Fibroblast of skin of right quadriceps (primary cell): ENCODE data around the gene PPFIA1.

Source experiments
- DNase-seq: peaks from one replicate; pipeline ENCODE4 v3.0.0-alpha.2; 2013

The PPFIA1 gene

DNA sequence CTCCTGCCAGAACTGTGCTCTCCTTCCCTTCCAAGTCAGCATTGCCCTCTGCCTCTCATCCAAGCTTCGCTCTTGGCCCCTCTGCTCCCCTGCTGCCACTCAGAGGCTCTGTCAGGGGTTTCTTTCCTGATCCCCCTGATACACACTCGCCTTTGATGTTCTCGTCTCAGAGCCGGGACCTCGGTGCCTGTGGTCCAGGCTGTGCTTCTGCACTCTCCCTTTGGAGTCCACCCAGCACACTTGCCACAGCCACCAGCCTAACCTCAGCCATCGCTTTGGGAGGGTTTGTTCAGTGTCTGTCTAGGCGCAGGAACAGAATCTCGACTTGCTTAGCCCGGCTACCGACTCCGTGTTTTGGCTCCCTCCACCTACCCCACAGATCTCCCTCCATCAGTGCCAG, 29.1 kb downstream of the PPFIA1 start:
- no peak for DNase-seq

DNA sequence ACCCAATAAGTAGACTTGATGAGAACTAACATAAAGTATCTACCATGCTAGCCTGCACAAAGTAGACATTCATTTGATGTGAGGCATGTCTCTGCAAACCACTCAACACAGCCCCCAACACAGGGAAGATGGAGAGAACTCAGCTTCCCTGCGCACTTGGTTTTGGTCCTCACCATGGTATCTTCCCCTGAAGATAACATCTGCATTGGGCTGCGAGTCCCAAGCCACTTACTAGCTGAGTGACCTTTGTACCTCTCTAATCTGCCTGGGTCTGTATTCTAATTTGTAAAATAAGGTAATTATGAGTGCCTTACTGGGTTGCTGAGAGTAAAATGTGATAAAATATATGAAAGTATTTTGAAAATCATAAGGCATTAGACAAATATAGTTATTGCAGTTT, 30.7 kb downstream of the PPFIA1 start:
- no peak for DNase-seq

DNA sequence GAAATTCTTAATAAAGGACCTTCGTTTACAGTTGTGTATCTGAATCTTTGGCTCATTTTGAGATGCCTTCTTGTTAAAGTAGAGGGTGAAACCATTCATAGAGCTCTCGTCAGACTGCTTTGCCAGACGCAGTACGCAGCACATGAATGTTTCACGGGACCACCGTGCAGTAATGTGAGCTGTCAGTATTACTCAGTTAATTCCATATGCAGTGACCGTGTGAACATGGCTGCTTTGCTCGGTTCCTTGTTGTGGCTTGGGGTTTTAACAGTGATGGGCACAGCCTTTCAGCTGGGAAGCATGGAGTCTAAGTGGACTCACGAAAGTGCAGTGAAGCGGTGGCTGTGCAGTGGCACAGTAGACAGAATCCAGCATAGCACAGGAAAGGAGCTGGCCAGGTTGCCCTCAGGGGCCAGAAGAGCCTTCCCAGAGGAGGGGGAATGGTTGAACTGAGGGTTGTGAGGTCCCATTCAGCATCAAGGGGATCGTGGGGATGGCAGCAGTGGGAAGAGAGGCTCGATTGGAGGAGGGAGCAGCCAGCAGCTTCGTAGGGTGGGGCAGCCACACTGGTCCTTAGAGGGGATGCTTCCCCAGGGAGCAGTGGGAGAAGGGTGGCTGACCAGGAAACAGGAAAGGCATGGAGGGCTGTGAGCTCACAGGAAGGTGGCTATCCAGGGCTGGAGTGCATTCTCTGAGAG, 31.4 kb downstream of the PPFIA1 start:
- DNase-seq: no peak

GRCh38 chr11:70302419-70302752, 31.9 kb downstream of the PPFIA1 start:
- DNase-seq: peak; percentile 24

DNA sequence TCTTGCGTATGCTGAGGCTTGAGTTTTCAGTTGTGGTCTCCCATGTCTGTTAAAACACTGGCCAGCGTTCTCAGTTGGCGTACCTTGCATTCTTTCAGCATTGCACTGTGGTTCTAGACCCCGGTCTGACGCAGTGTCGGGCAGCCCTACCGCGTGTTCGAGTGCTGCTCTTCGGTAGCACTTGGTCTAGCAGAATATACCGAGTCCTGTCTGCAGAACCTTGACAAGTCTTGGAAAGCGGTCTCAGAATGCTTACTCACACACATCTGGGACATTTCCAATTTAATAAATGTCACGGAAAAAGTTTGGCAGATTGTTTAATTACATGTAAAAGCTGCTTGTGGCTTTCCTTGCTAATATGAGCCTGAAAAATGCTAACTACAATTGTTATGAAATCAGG, 32.6 kb downstream of the PPFIA1 start:
- DNase-seq: peak; percentile 75

GRCh38 chr11:70304208-70304603, 33.7 kb downstream of the PPFIA1 start:
- no peak for DNase-seq

- no peak for DNase-seq
Observed at GRCh38 chr11:70305501-70305900, 35.0 kb downstream of the PPFIA1 start.

DNA sequence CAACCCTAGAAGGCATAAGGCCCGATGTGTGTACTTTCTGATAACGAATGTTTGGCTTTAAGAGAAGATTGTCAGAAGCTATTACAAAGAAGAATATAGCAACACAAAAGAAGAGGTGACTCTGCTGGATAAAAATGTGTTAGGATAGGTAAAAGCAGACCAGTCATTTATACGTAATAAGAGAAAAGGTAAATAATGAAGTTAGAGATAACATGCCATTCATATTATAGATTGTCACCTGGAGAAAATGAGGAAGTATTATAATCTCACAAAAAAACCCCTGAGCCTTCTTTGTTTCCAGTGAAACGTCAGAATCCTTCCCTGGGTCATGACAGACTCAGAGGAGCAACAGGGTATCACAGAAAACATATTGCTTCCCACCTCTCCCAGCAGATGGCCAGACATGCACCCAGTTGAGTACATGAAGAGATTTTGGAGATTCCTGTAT, 36.1 kb downstream of the PPFIA1 start:
- no peak for DNase-seq

GRCh38 chr11:70307176-70307575, 36.7 kb downstream of the PPFIA1 start:
- no peak for DNase-seq

GRCh38 chr11:70311616-70312015, 41.1 kb downstream of the PPFIA1 start:
- no peak for DNase-seq

DNA sequence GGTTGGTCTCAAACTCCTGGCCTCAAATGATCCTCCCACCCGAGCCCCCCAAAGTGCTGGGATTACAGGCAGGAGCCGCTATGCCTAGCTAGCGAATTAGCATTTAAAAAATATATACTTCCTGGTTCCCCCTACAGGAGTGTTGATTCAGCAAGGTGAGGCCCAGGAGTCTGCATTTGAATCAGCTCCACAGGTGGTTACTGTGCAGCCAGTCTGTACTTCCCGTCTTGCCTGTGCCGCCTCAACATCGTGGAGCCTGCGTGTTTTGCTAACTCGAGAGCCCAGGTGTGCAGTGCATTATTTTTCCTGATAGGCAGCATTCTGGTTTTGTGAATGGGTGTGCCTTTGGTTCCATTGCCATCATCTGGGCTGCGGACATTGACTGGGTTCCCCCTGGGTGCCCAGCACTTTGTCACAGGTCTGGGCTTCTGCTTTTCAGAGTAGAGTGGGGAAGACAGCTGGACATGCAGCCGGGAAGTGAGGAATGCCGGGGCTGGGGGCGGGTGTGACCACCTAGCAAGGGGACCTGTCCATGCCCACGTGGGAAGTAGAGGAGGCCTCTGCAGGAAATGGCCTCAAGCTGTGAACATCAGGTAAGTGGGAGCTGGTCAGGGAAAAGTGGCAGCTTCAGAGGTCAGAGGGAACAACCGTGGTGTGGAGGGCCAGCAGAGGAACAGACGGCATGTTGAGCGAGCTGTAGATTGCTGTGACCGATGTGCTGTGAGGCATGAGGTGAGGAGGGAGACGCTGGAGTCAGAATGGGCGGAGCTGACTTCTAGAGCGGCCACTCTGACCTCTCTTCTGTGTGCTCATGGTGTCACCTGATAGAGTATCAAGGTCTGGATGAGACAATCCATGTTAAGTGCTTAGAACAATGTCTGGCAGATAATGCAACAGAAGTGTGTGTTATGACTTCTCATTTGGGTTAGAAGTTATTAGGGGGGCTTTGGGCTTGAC, 42.2 kb downstream of the PPFIA1 start:
- DNase-seq: no peak

- DNase-seq: no peak
Observed at GRCh38 chr11:70313945-70314344, 43.5 kb downstream of the PPFIA1 start.

- DNase-seq: no peak
Observed at GRCh38 chr11:70314730-70315129, 44.2 kb downstream of the PPFIA1 start.

DNA sequence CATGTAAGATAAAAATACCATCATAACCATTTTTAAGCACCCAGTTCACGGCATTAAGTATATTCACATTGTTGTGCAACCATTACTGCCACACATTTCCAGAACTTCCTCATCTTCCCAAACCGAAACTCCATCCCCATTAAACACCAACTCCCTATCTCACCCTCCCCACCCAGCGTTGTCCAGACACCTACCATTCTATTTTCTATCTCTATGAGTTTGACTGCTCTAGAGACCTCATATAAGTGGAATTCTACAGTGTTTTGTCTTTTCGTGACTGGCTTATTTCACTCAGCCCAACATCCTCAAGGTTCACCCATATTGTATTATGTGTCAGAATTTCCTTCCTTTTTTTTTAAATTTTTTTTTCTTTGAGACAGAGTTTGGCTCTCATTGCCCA, 45.2 kb downstream of the PPFIA1 start:
- no peak for DNase-seq

DNA sequence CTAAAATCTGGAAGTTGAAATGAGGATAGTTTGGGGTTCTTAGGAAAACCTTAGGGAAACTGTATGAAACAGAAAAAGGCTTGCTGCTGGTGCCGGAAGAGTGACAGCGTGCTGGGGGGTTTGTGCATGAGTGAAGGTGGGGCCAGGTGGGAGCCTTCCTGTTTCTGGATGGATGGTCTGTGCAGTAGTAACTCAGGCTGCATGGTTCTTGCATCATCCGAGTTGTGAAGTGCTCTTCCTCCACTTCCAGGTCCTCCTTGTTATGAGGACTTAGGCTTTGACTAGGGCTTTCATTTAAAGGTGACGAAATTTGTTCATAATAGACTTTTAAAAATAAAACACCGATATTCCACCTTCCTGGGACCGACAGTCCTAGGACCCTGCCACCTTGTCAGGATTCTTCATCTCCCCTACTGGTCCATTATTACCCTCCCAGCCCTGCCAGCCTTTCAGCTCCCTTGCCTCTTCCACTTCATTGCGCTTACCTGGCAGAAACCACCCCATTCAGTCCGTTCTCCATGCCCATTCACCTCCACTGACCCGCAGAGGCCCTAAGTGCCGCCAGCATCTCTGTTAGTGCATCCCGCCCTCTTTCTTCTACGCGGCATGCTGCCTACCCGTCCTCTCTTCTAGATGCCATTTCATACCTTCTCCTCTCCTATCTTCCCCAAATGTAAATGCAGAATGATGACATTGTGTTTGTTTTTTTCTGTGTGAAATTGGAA, 47.3 kb downstream of the PPFIA1 start:
- no peak for DNase-seq

DNA sequence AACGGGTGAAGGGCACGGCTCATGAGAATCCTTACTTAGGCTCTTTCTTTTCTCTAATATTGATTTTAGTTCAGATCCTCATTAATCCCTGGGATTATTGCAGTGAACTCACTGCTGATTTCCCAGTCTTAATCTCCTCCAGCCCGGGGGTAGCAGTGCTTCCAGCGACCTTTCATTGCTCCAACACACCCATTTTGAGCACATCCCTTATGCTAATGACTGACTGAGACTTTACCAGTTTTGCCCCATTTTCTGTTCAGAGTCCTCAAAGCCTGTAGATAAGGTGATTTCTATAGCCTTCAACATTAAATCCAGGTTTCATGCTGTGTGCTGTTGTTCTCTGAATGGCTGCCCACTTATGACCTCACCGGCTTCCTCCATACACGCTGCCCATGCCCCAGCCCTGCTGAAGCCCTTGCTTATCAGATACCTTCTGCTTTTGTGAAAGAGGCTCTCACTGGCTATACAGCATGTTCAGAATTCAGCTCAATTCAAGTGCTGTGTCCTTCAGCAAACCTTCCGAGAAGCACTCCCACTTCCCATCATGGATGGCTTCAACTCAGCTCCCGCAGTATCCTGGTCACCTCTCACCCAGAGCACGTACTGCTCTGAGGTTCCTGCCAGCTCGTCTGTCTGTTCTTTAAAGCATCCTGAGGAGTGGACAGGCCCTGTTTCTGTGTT, 49.0 kb downstream of the PPFIA1 start:
- no peak for DNase-seq

- DNase-seq: no peak
Observed at GRCh38 chr11:70322666-70323065, 52.2 kb downstream of the PPFIA1 start.

DNA sequence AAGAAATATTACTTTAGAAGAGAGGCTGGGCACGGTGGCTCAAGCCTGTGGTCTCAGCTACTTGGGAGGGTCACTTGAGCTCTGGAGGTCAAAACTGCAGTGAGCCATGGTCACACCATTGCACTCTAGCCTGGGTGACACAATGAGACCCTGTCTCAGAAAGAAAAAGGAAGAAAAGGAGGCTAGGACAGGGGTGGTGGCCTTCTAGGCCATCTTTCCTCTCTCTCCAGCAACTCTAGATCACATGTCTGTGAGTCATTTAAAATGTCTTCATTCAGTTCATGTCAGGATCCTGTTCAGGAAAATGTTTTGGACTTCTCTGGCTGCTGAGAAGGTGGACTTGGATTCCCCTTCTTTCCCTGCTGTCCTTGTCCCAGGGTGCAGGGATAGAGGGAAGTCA, 53.3 kb downstream of the PPFIA1 start:
- DNase-seq: peak; percentile 17

GRCh38 chr11:70324376-70325115, 54.1 kb downstream of the PPFIA1 start:
- peak; percentile 20 for DNase-seq

GRCh38 chr11:70325824-70326223, 55.3 kb downstream of the PPFIA1 start:
- DNase-seq: no peak

- DNase-seq: peak; percentile 66
Observed at GRCh38 chr11:70326365-70326811, 55.9 kb downstream of the PPFIA1 start.

DNA sequence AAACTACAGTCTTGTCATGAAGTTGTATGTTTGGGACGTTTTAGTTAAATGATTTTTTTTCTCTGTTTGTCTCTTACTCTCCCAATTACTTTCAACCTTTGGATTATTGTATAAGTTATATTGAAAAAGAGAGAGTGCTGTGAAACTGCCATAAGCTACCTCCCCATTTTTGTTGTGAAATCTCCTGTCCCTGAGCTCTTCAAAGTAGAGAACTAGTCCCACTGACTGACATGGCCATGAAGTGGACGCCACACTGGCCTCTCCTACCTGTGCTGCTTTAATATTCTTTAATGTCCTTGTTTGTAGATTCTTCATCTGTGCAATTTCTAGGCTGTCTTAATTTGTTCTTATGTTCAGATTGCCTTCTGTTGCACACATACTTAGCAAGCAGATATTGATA, 56.3 kb downstream of the PPFIA1 start:
- no peak for DNase-seq
